Measurements from ENCODE around the gene CIB2. TPM values are rescaled to one million over a fixed set of nuclear protein-coding genes. Genes with fewer than 3 reads are reported as not detected.

CIB2 gene
- total RNA-seq, 1 donor from 2014 or later: 9.6 TPM

GRCh38 chr15:78142332-78142731 is 11.1 kb upstream of the CIB2 start:
- Mint-ChIP-seq H3K9me3 (ENCODE audit: unreplicated experiment) (no peaks in the 10 kb centered on the region), H3K4me1 (ENCODE audit: unreplicated experiment) (peaks cover under 1% of the 10 kb centered on the region), H3K27me3 (ENCODE audit: unreplicated experiment) (no peaks in the 10 kb centered on the region), H3K36me3 (ENCODE audit: unreplicated experiment) (no peaks in the 10 kb centered on the region), H3K4me3 (ENCODE audit: unreplicated experiment) (no peak overlapping the region), H3K27ac (ENCODE audit: unreplicated experiment) (no peak overlapping the region)
- no peak for DNase-seq (ENCODE audit: extremely low spot score, unreplicated experiment)
- TF ChIP-seq, protein P1, sequence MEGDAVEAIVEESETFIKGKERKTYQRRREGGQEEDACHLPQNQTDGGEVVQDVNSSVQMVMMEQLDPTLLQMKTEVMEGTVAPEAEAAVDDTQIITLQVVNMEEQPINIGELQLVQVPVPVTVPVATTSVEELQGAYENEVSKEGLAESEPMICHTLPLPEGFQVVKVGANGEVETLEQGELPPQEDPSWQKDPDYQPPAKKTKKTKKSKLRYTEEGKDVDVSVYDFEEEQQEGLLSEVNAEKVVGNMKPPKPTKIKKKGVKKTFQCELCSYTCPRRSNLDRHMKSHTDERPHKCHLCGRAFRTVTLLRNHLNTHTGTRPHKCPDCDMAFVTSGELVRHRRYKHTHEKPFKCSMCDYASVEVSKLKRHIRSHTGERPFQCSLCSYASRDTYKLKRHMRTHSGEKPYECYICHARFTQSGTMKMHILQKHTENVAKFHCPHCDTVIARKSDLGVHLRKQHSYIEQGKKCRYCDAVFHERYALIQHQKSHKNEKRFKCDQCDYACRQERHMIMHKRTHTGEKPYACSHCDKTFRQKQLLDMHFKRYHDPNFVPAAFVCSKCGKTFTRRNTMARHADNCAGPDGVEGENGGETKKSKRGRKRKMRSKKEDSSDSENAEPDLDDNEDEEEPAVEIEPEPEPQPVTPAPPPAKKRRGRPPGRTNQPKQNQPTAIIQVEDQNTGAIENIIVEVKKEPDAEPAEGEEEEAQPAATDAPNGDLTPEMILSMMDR (IDR thresholded peaks at IDR 0.05): no peak

GRCh38 chr15:78140292-78140691 is 9.0 kb upstream of the CIB2 start:
- no peaks in the 10 kb centered on the region for H3K36me3 Mint-ChIP-seq (ENCODE audit: unreplicated experiment)
- DNase-seq (ENCODE audit: extremely low spot score, unreplicated experiment): no peak
- no peaks in the 10 kb centered on the region for H3K9me3 Mint-ChIP-seq (ENCODE audit: unreplicated experiment)
- TF ChIP-seq, protein P1 (IDR thresholded peaks at IDR 0.05): no peak
- no peaks in the 10 kb centered on the region for H3K4me1 Mint-ChIP-seq (ENCODE audit: unreplicated experiment)
- H3K4me3 Mint-ChIP-seq (ENCODE audit: unreplicated experiment): no peak overlapping the region
- H3K27me3 Mint-ChIP-seq (ENCODE audit: unreplicated experiment): no peaks in the 10 kb centered on the region
- H3K27ac Mint-ChIP-seq (ENCODE audit: unreplicated experiment): no peak overlapping the region

DNA sequence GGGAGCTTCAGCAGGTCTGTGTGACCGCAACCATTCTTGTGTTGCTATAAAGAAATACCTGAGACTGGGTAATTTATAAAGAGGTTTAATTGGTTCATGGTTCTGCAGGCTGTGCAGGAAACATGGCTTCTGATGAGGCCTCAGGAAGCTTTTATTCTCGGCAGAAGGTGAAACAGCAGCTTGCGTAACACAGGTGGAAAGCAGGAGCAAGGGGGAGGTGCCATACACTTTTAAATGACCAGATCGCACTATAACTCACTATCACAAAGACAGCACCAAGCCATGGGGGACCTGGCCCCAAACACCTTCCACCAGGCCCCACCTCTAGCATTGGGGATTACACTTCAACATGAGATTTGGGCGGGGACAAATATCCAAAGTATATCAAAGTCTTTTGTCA is 8.3 kb upstream of the CIB2 start:
- no peak overlapping the region for H3K4me3 Mint-ChIP-seq (ENCODE audit: unreplicated experiment)
- no peaks in the 10 kb centered on the region for H3K36me3 Mint-ChIP-seq (ENCODE audit: unreplicated experiment)
- no peak overlapping the region for H3K27ac Mint-ChIP-seq (ENCODE audit: unreplicated experiment)
- no peaks in the 10 kb centered on the region for H3K27me3 Mint-ChIP-seq (ENCODE audit: unreplicated experiment)
- no peak for DNase-seq (ENCODE audit: extremely low spot score, unreplicated experiment)
- no peaks in the 10 kb centered on the region for H3K4me1 Mint-ChIP-seq (ENCODE audit: unreplicated experiment)
- H3K9me3 Mint-ChIP-seq (ENCODE audit: unreplicated experiment): no peaks in the 10 kb centered on the region
- TF ChIP-seq, protein P1 (IDR thresholded peaks at IDR 0.05): no peak

DNA sequence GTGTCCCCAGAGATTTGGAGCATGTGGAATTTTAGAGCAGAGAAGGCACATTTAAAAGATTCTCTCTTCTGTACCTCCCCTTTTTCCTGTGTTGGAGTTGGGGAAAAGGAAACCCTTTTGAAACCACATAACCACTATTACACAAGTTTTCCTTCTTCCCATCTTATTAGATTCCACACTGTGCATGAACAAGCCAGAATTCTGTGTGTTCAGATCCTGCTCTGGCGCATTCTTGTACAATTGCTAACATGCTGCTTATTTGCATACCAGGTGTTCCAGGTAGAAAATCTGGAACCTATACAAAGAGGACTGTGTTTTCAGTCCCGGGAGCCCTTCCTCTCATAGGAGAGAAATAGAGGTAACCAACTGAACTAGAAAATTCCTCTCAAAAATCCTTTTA is 2.6 kb upstream of the CIB2 start:
- Mint-ChIP-seq H3K9me3 (ENCODE audit: unreplicated experiment) (no peaks in the 10 kb centered on the region), H3K36me3 (ENCODE audit: unreplicated experiment) (no peaks in the 10 kb centered on the region), H3K27ac (ENCODE audit: unreplicated experiment) (no peak overlapping the region), H3K4me1 (ENCODE audit: unreplicated experiment) (peaks cover 13% of the 10 kb centered on the region), H3K4me3 (ENCODE audit: unreplicated experiment) (no peak overlapping the region), H3K27me3 (ENCODE audit: unreplicated experiment) (no peaks in the 10 kb centered on the region)
- TF ChIP-seq, protein P1 (IDR thresholded peaks at IDR 0.05): no peak
- no peak for DNase-seq (ENCODE audit: extremely low spot score, unreplicated experiment)

GRCh38 chr15:78130466-78131294 is 565 bp downstream of the CIB2 start:
- Mint-ChIP-seq H3K4me3 (ENCODE audit: unreplicated experiment) (peak overlapping the region; percentile 71), H3K27ac (ENCODE audit: unreplicated experiment) (peak overlapping the region; percentile 79), H3K4me1 (ENCODE audit: unreplicated experiment) (peaks cover 13% of the 10 kb centered on the region), H3K9me3 (ENCODE audit: unreplicated experiment) (no peaks in the 10 kb centered on the region), H3K27me3 (ENCODE audit: unreplicated experiment) (no peaks in the 10 kb centered on the region), H3K36me3 (ENCODE audit: unreplicated experiment) (no peaks in the 10 kb centered on the region)
- no peak for DNase-seq (ENCODE audit: extremely low spot score, unreplicated experiment)
- TF ChIP-seq, protein P1 (IDR thresholded peaks at IDR 0.05): no peak
